IMR-90 (cell line): ENCODE results near the gene RAB37.

ENCODE experiments used
- CTCF ChIP-seq: conservative IDR thresholded peaks from 2 replicates; pipeline ENCODE4 v1.5.1; 2012; ENCODE audit warnings: mild to moderate bottlenecking, low read depth, low read length, improper control_type of control experiment
- MXI1 ChIP-seq: IDR thresholded peaks from 2 replicates; pipeline ENCODE4 v1.6.1; 2012; ENCODE audit warnings: low read depth, mild to moderate bottlenecking, low read length, moderate library complexity, borderline replicate concordance
- NFE2L2 ChIP-seq: fragments of 150-350 bp; IDR thresholded peaks from 2 replicates; pipeline ENCODE4 v1.6.1; 2016; ENCODE audit warnings: low read depth, mild to moderate bottlenecking, low read length
- POLR2A ChIP-seq: IDR thresholded peaks from 2 replicates; pipeline ENCODE4 v1.6.1; 2012; ENCODE audit warnings: mild to moderate bottlenecking, low read depth, low read length
- RFX5 ChIP-seq: IDR thresholded peaks from 2 replicates; pipeline ENCODE4 v1.8.0; 2012; ENCODE audit warnings: low read depth, mild to moderate bottlenecking, low read length, moderate library complexity
- SMC3 ChIP-seq: fragments of 150-350 bp; IDR thresholded peaks from 2 replicates; pipeline ENCODE4 v1.6.1; 2016; ENCODE audit warnings: low read depth, mild to moderate bottlenecking, antibody characterized with exemption, low read length, moderate library complexity
- USF2 ChIP-seq: fragments of 150-350 bp; IDR thresholded peaks from 2 replicates; pipeline ENCODE4 v1.6.1; 2017; ENCODE audit warnings: mild to moderate bottlenecking, antibody characterized with exemption, low read length, low read depth

DNA sequence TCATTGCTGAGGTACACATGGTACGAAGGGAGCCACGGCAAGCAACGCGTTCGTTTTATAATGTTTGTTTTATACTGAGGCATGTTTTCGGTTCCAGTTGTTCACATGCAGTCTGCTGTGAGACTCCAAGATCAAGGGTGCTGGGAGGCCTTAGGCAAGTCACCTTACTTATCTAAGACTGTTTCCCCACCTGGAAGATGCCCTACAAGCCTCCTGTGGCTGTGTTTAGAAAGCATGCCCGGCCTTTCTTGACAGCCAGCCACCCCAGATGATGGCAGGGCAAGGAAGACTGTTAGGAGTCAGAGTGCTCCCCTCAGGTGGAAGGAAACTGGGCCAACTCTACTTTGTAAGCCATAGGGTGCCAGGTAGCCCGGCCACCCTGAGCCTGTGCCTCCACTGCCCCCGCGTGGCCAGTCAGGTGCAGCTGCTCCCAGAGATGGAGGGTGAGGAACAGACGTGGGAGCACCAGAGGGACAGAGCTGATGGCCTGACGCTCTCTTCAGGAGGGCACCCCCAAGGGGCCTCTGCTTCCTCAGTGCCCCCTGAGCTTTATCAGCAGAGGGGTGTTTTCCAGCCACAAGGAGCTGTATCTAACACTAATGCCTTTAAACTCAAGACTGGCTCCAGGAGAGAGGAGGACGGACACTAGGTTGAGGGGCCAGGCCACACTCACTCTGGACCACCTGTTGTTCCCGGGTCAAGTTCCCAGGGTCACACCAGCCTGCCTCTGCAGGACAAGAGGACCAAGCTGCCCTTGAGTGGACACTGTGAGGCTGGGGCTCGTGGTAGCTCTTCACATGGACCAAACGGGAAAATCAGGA, 33.7 kb downstream of the RAB37 start:
- TF ChIP-seq CTCF: peak; percentile 70
- TF ChIP-seq RFX5: no peak
- TF ChIP-seq USF2: no peak
- TF ChIP-seq MXI1: no peak
- TF ChIP-seq NFE2L2: no peak
- TF ChIP-seq POLR2A: no peak
- TF ChIP-seq SMC3: peak; percentile 62
